ENCODE data around the gene MAGEA8.
"Not testable (repeated sequence)": the region's sequence is repeated elsewhere in the genome, so short reads cannot be mapped to it uniquely, and the experiment has no call there.

Gene MAGEA8

GRCh38 chrX:149908727-149909126 is 27.7 kb downstream of the MAGEA8 start:
- no peak for DNase-seq

GRCh38 chrX:149909324-149910177 is 28.6 kb downstream of the MAGEA8 start:
- no peak for DNase-seq

GRCh38 chrX:149910178-149910695 is 29.3 kb downstream of the MAGEA8 start:
- DNase-seq: no peak

- DNase-seq: no peak
These were observed 35.9 kb downstream of the MAGEA8 start for GRCh38 chrX:149916745-149917392.

- DNase-seq: not testable (repeated sequence)
These were observed 42.9 kb downstream of the MAGEA8 start for GRCh38 chrX:149923836-149924235.

- DNase-seq: not testable (repeated sequence)
These were observed 43.5 kb downstream of the MAGEA8 start for GRCh38 chrX:149924434-149924833.

- DNase-seq: not testable (repeated sequence)
These were observed 46.4 kb downstream of the MAGEA8 start for GRCh38 chrX:149927245-149927963.

- DNase-seq: not testable (repeated sequence)
These were observed 46.9 kb downstream of the MAGEA8 start for GRCh38 chrX:149927964-149928258.

- DNase-seq: not testable (repeated sequence)
These were observed 47.7 kb downstream of the MAGEA8 start for GRCh38 chrX:149928635-149929034.

GRCh38 chrX:149929400-149929799 is 48.4 kb downstream of the MAGEA8 start, which contains the start of gene HSFX4:
Gene HSFX4, plus strand, starts transcription at chrX:149929573. Its CDS starts 72 bp downstream, at chrX:149929645.
- DNase-seq: not testable (repeated sequence)

- DNase-seq: not testable (repeated sequence)
These were observed 50.4 kb downstream of the MAGEA8 start for GRCh38 chrX:149931355-149931754.

GRCh38 chrX:149932150-149932549 is 51.2 kb downstream of the MAGEA8 start:
- DNase-seq: not testable (repeated sequence)

- DNase-seq: not testable (repeated sequence)
These were observed 52.0 kb downstream of the MAGEA8 start for GRCh38 chrX:149932970-149933369.

GRCh38 chrX:149933547-149933946 is 52.6 kb downstream of the MAGEA8 start:
- DNase-seq: not testable (repeated sequence)

Data from stimulated activated CD4-positive, alpha-beta T cell treated with anti-CD3 and anti-CD28 coated beads, Interleukin-2, amount 100 ng/mL, for 24 hours (primary cell).